HG03066 (cell line): Measurements from ENCODE around the gene AKAP1.
A peak's percentile ranks its signal among the peaks of the same experiment; 100 is the strongest.
"Not testable (repeated sequence)": the region's sequence is repeated elsewhere in the genome, so short reads cannot be mapped to it uniquely, and the experiment has no call there.

ENCODE experiments used
- ATAC-seq: cut with Tn5 transposase; IDR thresholded peaks from one replicate; pipeline ENCODE4 v1.9.1; 2021; ENCODE audit warnings: low read depth; ENCODE audit not compliant: unreplicated experiment

The AKAP1 gene

GRCh38 chr17:57075193-57075592 lies 9.9 kb upstream of the AKAP1 start:
- no peak for ATAC-seq

DNA sequence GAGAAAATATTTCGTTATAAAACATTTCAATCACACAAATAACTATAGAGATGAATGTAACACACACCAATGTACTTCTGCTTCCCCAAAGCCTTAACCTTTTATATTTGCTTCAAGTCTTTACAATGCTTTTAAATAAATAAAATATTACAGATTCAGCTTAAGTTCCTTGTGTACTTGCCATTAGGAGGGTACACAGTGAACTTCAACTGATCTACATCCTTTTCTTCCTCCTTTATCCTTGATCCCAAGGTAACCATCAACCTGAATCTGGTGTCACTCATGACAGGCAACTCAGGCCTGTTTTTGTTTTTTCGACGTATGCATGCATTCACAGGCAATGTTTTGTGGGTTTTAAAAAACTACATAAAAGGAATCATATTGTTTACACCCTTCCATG lies 9.3 kb upstream of the AKAP1 start:
- no peak for ATAC-seq

DNA sequence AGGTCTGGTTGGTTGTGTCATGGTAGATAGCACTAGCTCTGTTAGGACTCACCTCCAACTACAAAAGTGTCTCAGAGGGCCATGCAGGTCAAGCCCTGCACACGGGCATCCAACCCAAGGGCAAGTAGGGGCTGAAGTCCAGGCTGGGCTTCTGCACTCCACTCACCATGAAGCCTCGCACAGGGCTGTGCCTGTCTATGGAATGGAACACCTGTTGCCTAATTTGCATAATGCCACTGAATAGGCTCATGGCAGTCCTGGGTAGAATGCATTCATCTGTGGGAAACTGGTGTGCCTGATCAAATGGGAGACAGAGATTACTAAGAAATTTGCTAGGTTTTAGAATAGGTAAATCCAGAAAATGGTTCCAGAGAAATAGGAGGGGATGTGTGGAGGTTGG lies 8.0 kb upstream of the AKAP1 start:
- no peak for ATAC-seq

GRCh38 chr17:57078274-57078673 lies 6.8 kb upstream of the AKAP1 start:
- ATAC-seq: no peak

GRCh38 chr17:57080718-57081117 lies 4.3 kb upstream of the AKAP1 start:
- ATAC-seq: no peak

- ATAC-seq: no peak
Observed at GRCh38 chr17:57082441-57082840, 2.6 kb upstream of the AKAP1 start.

- ATAC-seq: peak; percentile 21
Observed at GRCh38 chr17:57084361-57084801, 665 bp upstream of the AKAP1 start.

- peak; percentile 34 for ATAC-seq
Observed at GRCh38 chr17:57085448-57086068, 512 bp downstream of the AKAP1 start.

- ATAC-seq: no peak
Observed at GRCh38 chr17:57086069-57086930, 1.3 kb downstream of the AKAP1 start.

- ATAC-seq: no peak
Observed at GRCh38 chr17:57088298-57088697, 3.3 kb downstream of the AKAP1 start.

GRCh38 chr17:57089391-57089790 lies 4.3 kb downstream of the AKAP1 start:
- ATAC-seq: no peak

DNA sequence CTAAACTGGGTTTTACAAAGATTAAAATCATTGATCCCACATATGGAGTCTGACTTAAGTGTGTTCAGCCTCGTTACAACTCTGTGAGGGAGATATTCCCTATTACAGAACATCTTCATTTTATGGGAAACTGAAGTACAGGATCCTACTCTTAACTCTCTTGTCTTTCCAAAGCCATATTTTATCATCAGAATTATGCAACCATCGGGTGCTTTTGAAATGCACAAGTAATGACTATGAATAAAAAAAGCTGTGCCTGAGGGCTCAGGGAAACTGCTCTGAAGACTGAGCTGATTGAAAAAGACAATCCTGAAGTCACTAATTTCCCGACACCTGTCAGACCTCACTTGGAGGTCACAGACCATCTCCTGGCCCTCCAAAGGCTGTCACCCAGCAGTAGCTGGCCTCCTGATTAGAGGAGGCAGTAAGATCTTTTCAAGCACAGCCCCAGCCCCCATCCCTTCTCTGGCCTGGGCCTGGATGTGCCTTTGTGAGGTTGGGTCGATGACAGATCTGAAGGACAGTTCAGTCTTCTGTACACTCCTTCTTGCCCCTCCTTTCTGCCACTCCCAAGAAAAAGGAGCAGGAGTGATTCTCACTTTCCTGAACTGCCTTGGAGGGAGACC lies 5.6 kb downstream of the AKAP1 start:
- no peak for ATAC-seq

DNA sequence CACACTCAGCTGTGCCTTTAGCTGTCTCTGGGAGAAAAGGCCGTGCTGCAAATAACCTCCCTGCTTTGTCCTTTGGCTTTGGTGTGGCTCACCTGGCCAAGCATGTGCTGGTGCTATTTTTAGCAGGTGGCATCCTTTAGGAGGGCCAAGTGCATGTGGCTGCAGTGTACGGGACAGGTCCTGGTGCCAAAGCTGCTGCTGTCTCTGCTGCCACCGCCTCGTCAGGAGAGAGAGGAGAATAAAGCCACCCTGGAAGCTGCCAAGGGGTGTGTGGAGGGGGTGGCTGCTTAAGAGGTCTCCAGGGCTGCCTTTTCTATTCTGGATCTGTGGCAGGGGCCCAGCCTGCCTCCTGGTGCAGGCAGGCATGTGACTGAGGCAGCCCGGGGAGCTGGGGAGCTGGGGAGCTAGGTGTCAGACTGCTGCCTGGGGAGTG lies 6.2 kb downstream of the AKAP1 start:
- ATAC-seq: no peak

GRCh38 chr17:57092171-57092570 lies 7.1 kb downstream of the AKAP1 start:
- no peak for ATAC-seq

GRCh38 chr17:57092779-57093178 lies 7.7 kb downstream of the AKAP1 start:
- ATAC-seq: no peak

DNA sequence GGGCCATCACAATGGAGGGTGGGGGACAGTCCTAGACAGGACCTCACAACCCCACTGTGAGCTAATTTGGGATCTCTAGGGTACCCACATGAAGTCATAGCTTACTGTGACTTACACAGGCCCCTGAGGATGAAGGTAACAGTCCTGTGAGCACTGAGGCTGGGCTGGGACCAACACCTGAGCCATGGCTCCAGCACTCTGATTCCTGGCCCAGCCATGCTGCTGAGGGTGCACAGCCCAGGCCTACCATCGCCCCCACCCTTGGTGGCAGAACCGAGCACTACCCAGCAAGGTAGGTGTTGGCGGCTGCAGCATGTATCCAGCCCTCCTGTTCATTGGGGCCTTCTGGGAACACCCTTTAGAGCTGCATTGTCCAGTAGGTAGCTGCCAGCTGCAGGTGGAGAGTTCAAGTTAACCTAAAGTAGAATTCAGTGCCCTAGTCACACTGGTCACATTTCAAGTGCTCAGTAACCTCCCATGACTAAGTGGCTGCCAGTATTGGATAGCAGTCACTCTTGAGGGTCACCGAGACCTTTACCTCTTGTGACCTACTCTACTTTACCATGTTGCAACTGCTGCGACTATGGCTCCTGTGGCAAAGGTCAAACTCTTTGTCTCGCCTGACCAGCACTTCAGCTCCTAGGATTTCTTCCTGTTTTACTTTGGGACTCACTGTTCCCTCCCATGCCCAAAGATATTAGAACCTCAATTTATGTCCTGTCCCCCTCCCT lies 11.6 kb downstream of the AKAP1 start:
- no peak for ATAC-seq

DNA sequence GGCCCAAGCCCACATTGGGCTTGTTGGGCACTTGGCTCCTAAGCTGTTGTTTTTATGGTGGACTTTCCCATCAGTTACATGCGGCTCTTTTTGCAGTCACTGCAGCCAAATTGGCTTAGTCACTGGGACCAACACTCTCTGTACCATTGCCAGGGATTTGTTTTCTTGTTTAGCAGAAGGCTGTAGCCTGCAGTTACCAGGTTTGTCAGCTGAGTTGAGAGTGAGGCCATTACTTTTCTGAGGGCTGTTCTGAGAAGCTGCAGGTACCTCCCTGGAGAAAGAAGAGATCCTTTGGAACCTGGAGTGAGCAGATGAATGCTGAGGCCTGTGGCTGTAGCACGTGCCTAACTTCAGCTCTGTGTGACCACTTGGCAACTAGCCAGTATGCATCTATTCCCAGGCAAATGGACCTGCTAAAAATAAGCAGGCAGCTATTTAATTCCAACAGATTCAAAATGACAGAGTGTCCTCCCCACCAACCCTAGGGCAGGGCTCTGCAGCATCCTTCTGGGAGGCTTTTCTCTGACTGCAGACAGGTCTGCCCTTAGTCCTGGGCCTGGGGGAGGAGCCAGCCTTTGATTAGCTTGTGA lies 12.9 kb downstream of the AKAP1 start:
- ATAC-seq: no peak

- ATAC-seq: no peak
Observed at GRCh38 chr17:57099165-57099564, 14.1 kb downstream of the AKAP1 start.

DNA sequence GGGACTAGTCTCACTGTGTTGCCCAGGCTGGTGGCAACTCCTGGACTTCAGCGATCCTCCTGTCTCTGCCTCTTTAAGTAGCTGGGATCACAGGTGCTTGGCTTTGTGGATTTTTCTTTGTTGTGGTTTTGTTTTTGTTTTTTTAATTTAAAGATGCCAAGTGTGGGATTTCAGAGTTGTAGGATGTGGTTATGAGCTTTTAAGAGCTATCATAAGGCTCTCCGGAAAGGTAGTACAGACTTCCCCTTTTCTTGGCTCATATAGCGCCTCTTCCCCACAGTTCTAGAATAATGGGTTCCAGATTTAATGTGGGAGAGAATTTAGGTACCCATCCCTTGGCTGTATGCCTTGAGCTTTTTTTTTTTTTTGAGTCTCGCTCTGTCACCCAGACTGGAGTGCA lies 17.1 kb downstream of the AKAP1 start:
- no peak for ATAC-seq

GRCh38 chr17:57102660-57103059 lies 17.6 kb downstream of the AKAP1 start:
- ATAC-seq: not testable (repeated sequence)
